CD4-positive, CD25-positive, alpha-beta regulatory T cell (primary cell): ENCODE measurements around the gene CLEC11A. TPM values are rescaled to one million over a fixed set of nuclear protein-coding genes. Genes with fewer than 3 reads are reported as not detected.
A peak's percentile ranks its signal among the peaks of the same experiment; 100 is the strongest.
"Not testable (repeated sequence)": the region's sequence is repeated elsewhere in the genome, so short reads cannot be mapped to it uniquely, and the experiment has no call there.

Source experiments
- ATAC-seq, 2 donors: fragments of 150-1000 bp; cut with Tn5 transposase; one replicate each; pipeline ENCODE4 v1.10.0; 2021; ENCODE audit warnings: low read depth in 2 of 2, moderate number of reproducible peaks in 2 of 2, moderate library complexity in 1 of 2
- DNase-seq, 3 donors: peaks; one replicate each; pipeline versions ENCODE4 v3.0.0 to v3.0.0-alpha.2; 2012 to 2022; ENCODE audit warnings: mixed read lengths in 1 of 3
- H3K27ac ChIP-seq: one replicate; pipeline ENCODE4 v1.7.0; 2013; ENCODE audit warnings: mild to moderate bottlenecking, low read length; ENCODE audit not compliant: insufficient read depth, poor library complexity, severe bottlenecking
- H3K27me3 ChIP-seq: one replicate; pipeline ENCODE4 v1.7.0; 2013; ENCODE audit warnings: low read length; ENCODE audit not compliant: control insufficient read depth, insufficient read depth
- H3K36me3 ChIP-seq: one replicate; pipeline ENCODE4 v1.7.0; 2013; ENCODE audit warnings: mild to moderate bottlenecking, low read length, moderate library complexity; ENCODE audit not compliant: control insufficient read depth, insufficient read depth
- H3K4me1 ChIP-seq: 2 replicates; pipeline ENCODE4 v1.7.0; 2013; ENCODE audit warnings: mild to moderate bottlenecking, low read length; ENCODE audit not compliant: insufficient read depth, control insufficient read depth, poor library complexity, severe bottlenecking
- H3K4me3 ChIP-seq: one replicate; pipeline ENCODE4 v1.7.0; 2013; ENCODE audit warnings: low read depth, mild to moderate bottlenecking, low read length, moderate library complexity
- H3K9me3 ChIP-seq, 2 experiments: 1 replicate in 1 of 2; 2 replicates in 1 of 2; pipeline ENCODE4 v1.7.0; 2013; ENCODE audit warnings: low read length in 2 of 2, mild to moderate bottlenecking in 1 of 2, moderate library complexity in 1 of 2; ENCODE audit not compliant: control insufficient read depth in 2 of 2
- H3K27ac Mint-ChIP-seq, 3 donors: one replicate each; pipeline ENCODE4 v1.8.0; 2020 to 2022; ENCODE audit warnings: mild to moderate bottlenecking in 3 of 3, mixed read lengths in 3 of 3, moderate library complexity in 2 of 3
- H3K27me3 Mint-ChIP-seq: one replicate; pipeline ENCODE4 v1.8.0; 2022; ENCODE audit warnings: mild to moderate bottlenecking, mixed read lengths
- H3K36me3 Mint-ChIP-seq: one replicate; pipeline ENCODE4 v1.8.0; 2020; ENCODE audit warnings: mixed read lengths
- H3K4me1 Mint-ChIP-seq, 4 donors: one replicate each; pipeline ENCODE4 v1.8.0; 2020 to 2022; ENCODE audit warnings: mixed read lengths in 4 of 4, mild to moderate bottlenecking in 1 of 4
- H3K4me3 Mint-ChIP-seq, 4 donors: one replicate each; pipeline ENCODE4 v1.8.0; 2020 to 2022; ENCODE audit warnings: mild to moderate bottlenecking in 4 of 4, mixed read lengths in 4 of 4, moderate library complexity in 3 of 4
- H3K9me3 Mint-ChIP-seq, 7 donors: one replicate each; pipeline ENCODE4 v1.8.0; 2020 to 2022; ENCODE audit warnings: mixed read lengths in 7 of 7, mild to moderate bottlenecking in 3 of 7, moderate library complexity in 2 of 7
- polyA plus RNA-seq, 4 donors: library from polyadenylated mRNA; unstranded; fragments of 300-500 nt; fragmentation: Illumina TruSeq; gene quantifications; one replicate each; pipeline ENCODE4 v1.2.3, GENCODE V29; 2021
- total RNA-seq: library from RNA; stranded (reverse); gene quantifications from one replicate; pipeline ENCODE4 v1.2.3, GENCODE V29; 2022

Gene CLEC11A
- total and polyA plus RNA-seq, 5 donors from 2014 or later: 0.22 to 1.2 (median 0.58) TPM

DNA sequence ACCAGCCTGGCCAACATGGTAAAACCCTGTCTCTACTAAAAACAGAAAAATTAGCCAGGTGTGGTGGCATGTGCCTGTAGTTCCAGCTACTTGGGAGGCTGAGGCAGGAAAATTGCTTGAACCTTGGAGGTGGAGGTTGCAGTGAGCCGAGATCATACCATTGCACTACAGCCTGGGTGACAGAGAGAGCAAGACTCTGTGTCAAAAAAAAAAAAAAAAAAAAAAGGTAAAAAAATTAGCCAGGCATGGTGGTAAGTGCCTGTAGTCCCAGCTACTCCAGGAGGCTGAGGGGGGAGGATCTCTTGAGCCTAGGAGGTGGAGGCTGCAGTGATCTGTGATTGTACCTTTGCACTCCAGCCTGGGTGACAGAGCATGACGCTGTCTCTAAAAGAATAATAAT, 47.0 kb downstream of the CLEC11A start, which contains the start of gene GPR32:
Gene GPR32 (plus strand): TSS at position 301 of the 400 bp plus-strand sequence. CDS start 137 bp downstream, outside the sequence.
- not testable (repeated sequence) for H3K36me3 Mint-ChIP-seq, ATAC-seq, H3K4me1 Mint-ChIP-seq, H3K9me3 Mint-ChIP-seq, DNase-seq, H3K27ac Mint-ChIP-seq, H3K4me3 ChIP-seq, H3K36me3 ChIP-seq, H3K4me1 ChIP-seq, H3K9me3 ChIP-seq, H3K27me3 ChIP-seq, H3K4me3 Mint-ChIP-seq, H3K27ac ChIP-seq
- peaks cover 13% of the 10 kb centered on the region for H3K27me3 Mint-ChIP-seq

DNA sequence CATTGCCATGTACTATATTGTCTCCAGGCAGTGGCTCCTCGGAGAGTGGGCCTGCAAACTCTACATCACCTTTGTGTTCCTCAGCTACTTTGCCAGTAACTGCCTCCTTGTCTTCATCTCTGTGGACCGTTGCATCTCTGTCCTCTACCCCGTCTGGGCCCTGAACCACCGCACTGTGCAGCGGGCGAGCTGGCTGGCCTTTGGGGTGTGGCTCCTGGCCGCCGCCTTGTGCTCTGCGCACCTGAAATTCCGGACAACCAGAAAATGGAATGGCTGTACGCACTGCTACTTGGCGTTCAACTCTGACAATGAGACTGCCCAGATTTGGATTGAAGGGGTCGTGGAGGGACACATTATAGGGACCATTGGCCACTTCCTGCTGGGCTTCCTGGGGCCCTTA, 47.7 kb downstream of the CLEC11A start:
- DNase-seq (no peak), ATAC-seq (no peak)
- Mint-ChIP-seq H3K27me3 (peaks cover 21% of the 10 kb centered on the region), H3K27ac (no peak overlapping the region), H3K4me3 (no peak overlapping the region), H3K36me3 (no peaks in the 10 kb centered on the region), H3K9me3 (no peaks in the 10 kb centered on the region), H3K4me1 (no peaks in the 10 kb centered on the region)
- Histone ChIP-seq H3K36me3 (no peaks in the 10 kb centered on the region), H3K27me3 (no peaks in the 10 kb centered on the region), H3K4me1 (no peaks in the 10 kb centered on the region), H3K27ac (no peak overlapping the region), H3K9me3 (no peaks in the 10 kb centered on the region), H3K4me3 (no peak overlapping the region)

DNA sequence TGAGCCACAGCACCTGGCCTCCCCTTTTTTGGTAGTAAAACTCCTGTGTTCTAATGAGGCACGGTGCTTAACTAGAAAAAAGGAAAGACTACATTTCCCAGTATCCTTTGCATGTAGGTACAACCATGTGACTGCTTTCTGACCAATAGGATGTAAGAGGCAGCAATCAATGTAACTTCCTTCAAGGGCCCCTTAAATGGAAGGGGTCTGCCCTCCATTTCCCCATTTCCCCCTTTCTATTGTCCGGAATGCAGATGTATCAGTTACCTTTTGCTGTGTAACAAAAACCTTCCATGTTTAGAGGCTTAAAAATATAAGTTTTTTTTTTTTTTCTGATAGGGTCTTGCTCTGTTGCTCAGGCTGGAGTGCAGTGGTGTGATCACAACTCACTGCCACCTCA, 49.3 kb downstream of the CLEC11A start:
- H3K36me3 Mint-ChIP-seq: no peaks in the 10 kb centered on the region
- H3K9me3 Mint-ChIP-seq: peaks cover 0 to 2% (median 0%) of the 10 kb centered on the region in 7 donors
- Histone ChIP-seq H3K4me1 (no peaks in the 10 kb centered on the region), H3K27ac (no peak overlapping the region), H3K36me3 (no peaks in the 10 kb centered on the region), H3K9me3 (no peaks in the 10 kb centered on the region), H3K4me3 (no peak overlapping the region), H3K27me3 (peaks cover 5% of the 10 kb centered on the region)
- H3K27me3 Mint-ChIP-seq: peaks cover 31% of the 10 kb centered on the region
- H3K4me1 Mint-ChIP-seq: no peaks in the 10 kb centered on the region
- ATAC-seq (no peak), DNase-seq (peak in 1 of 3 donors; percentile 39)
- no peak overlapping the region for H3K4me3 Mint-ChIP-seq
- H3K27ac Mint-ChIP-seq: no peak overlapping the region

DNA sequence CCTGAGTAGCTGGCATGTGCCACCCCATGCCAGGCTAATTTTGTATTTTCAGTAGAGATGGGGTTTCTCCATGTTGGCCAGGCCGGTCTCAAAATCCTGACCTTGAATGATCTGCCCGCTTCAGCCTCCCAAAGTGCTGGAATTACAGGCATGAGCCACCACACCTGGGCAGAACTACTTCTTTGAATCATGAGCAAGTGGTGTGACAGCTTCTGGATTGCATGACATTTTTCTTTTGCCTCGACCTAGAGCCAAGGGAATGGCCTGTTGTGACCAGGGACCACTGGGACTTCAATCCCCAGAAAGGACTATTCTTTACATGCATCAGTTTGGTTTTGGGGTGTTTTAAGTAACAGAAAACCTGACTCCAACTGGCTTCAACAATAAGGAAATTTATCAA, 49.7 kb downstream of the CLEC11A start:
- H3K27me3 ChIP-seq, H3K36me3 ChIP-seq, H3K27ac ChIP-seq, H3K36me3 Mint-ChIP-seq, H3K27ac Mint-ChIP-seq, H3K4me3 ChIP-seq, H3K4me3 Mint-ChIP-seq, ATAC-seq, H3K9me3 Mint-ChIP-seq, H3K4me1 Mint-ChIP-seq, H3K4me1 ChIP-seq, H3K9me3 ChIP-seq, DNase-seq: not testable (repeated sequence)
- H3K27me3 Mint-ChIP-seq: peaks cover 36% of the 10 kb centered on the region

DNA sequence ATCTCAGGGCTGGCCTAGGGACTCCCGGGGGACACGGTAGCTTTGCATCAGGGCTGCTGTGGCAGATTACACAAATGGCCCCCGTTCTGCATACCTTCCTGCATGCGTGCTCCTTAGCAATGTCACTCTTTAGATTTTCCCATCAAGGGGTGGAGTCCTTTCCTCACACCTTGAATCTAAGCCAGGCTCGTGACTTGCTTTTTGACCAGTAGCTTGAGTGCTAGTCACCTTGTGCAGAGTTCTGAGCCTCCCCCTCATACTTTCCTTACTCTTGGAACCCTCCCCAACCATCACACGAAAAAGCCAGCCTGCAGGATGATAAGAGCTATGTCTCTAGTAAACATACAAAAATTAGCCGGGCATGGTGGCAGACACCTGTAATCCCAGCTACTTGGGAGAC, 50.3 kb downstream of the CLEC11A start:
- peaks cover 41% of the 10 kb centered on the region for H3K27me3 Mint-ChIP-seq

More for the DNA sequence above, 50.3 kb downstream of the CLEC11A start:
- H3K4me3 ChIP-seq, DNase-seq, H3K27ac Mint-ChIP-seq, H3K36me3 ChIP-seq, H3K9me3 ChIP-seq, H3K9me3 Mint-ChIP-seq, H3K36me3 Mint-ChIP-seq, H3K4me1 Mint-ChIP-seq, ATAC-seq, H3K4me1 ChIP-seq, H3K27ac ChIP-seq, H3K4me3 Mint-ChIP-seq: not testable (repeated sequence)
- peaks cover 12% of the 10 kb centered on the region for H3K27me3 ChIP-seq

Other genes starting within 250 kb of the CLEC11A start
- 83.7 TPM for gene EMC10, start 246.9 kb upstream of the CLEC11A start, total RNA-seq
- 10 to 100 TPM in 1 of 4 donors, 1 to 10 TPM in 3; 8.0 to 12.7 (median 9.3) TPM for gene EMC10, start 246.9 kb upstream of the CLEC11A start, polyA plus RNA-seq
- gene GARIN5A, start 246.5 kb upstream of the CLEC11A start, total RNA-seq: 0.64 TPM
- gene GARIN5A, start 246.5 kb upstream of the CLEC11A start, polyA plus RNA-seq: under 1 TPM in 2 of 4 donors, not detected in 2; 0.39 to 0.83 TPM
- gene JOSD2, start 212.2 kb upstream of the CLEC11A start, total RNA-seq: 18.5 TPM
- gene JOSD2, start 212.2 kb upstream of the CLEC11A start, polyA plus RNA-seq: 10 to 100 TPM; 16.6 to 37.7 (median 28.4) TPM
- gene ASPDH, start 209.5 kb upstream of the CLEC11A start, total RNA-seq: not detected
- gene ASPDH, start 209.5 kb upstream of the CLEC11A start, polyA plus RNA-seq: not detected
- gene LRRC4B, start 154.9 kb upstream of the CLEC11A start, total RNA-seq: not detected
- gene LRRC4B, start 154.9 kb upstream of the CLEC11A start, polyA plus RNA-seq: not detected
- not detected for gene SYT3, start 83.5 kb upstream of the CLEC11A start, total RNA-seq
- not detected for gene SYT3, start 83.5 kb upstream of the CLEC11A start, polyA plus RNA-seq
- gene C19orf81, start 73.9 kb upstream of the CLEC11A start, total RNA-seq: not detected
- not detected for gene C19orf81, start 73.9 kb upstream of the CLEC11A start, polyA plus RNA-seq
- not detected for gene SHANK1, start 3.6 kb upstream of the CLEC11A start, total RNA-seq
- gene SHANK1, start 3.6 kb upstream of the CLEC11A start, polyA plus RNA-seq: not detected
- gene GPR32, start 47.1 kb downstream of the CLEC11A start, total RNA-seq: not detected
- gene GPR32, start 47.1 kb downstream of the CLEC11A start, polyA plus RNA-seq: not detected
- not detected for gene ACP4, start 67.1 kb downstream of the CLEC11A start, total RNA-seq
- gene ACP4, start 67.1 kb downstream of the CLEC11A start, polyA plus RNA-seq: not detected
- gene KLK1, start 100.4 kb downstream of the CLEC11A start, total RNA-seq: 0.47 TPM
- under 1 TPM in 1 of 4 donors, not detected in 3; 0.48 TPM for gene KLK1, start 100.4 kb downstream of the CLEC11A start, polyA plus RNA-seq
- gene KLK15, start 110.2 kb downstream of the CLEC11A start, total RNA-seq: not detected
- gene KLK15, start 110.2 kb downstream of the CLEC11A start, polyA plus RNA-seq: not detected
- gene KLK3, start 131.6 kb downstream of the CLEC11A start, total RNA-seq: not detected
- gene KLK3, start 131.6 kb downstream of the CLEC11A start, polyA plus RNA-seq: not detected
- gene KLK2, start 150.1 kb downstream of the CLEC11A start, total RNA-seq: not detected
- not detected for gene KLK2, start 150.1 kb downstream of the CLEC11A start, polyA plus RNA-seq
- gene KLK4, start 188.0 kb downstream of the CLEC11A start, total RNA-seq: not detected
- gene KLK4, start 188.0 kb downstream of the CLEC11A start, polyA plus RNA-seq: not detected
- not detected for gene KLK5, start 229.7 kb downstream of the CLEC11A start, total RNA-seq
- gene KLK5, start 229.7 kb downstream of the CLEC11A start, polyA plus RNA-seq: not detected
- not detected for gene KLK6, start 246.2 kb downstream of the CLEC11A start, total RNA-seq
- not detected for gene KLK6, start 246.2 kb downstream of the CLEC11A start, polyA plus RNA-seq